ENCODE results near the gene SALL3.
"Not testable (repeated sequence)": the region's sequence is repeated elsewhere in the genome, so short reads cannot be mapped to it uniquely, and the experiment has no call there.

SALL3 gene

GRCh38 chr18:78939734-78940494, 39.7 kb upstream of the SALL3 start:
- Histone ChIP-seq H2AFZ (ENCODE audit: low read depth, low read length) (no peak overlapping the region), H3K36me3 (ENCODE audit: control insufficient read depth in 1 of 2, insufficient read depth in 2 of 2, low read depth in 1 of 2, low read length in 2 of 2) (no peaks in the 10 kb centered on the region), H3K4ac (ENCODE audit: low read depth in 1 of 2, low read length in 2 of 2) (no peak overlapping the region), H2BK12ac (ENCODE audit: low read length in 2 of 2) (no peak overlapping the region), H3K9me3 (ENCODE audit: control insufficient read depth, low read length) (peaks cover 7% of the 10 kb centered on the region), H2BK120ac (ENCODE audit: low read depth, low read length) (no peak overlapping the region), H3K4me2 (ENCODE audit: low read length, poor library complexity, severe bottlenecking) (no peak overlapping the region), H2BK5ac (ENCODE audit: low read depth, low read length, poor library complexity, severe bottlenecking) (no peak overlapping the region), H3K18ac (ENCODE audit: low read depth in 1 of 2, low read length in 2 of 2) (no peak overlapping the region), H4K8ac (ENCODE audit: low read length) (no peak overlapping the region), H4K91ac (ENCODE audit: low read length) (no peak overlapping the region), H3K4me3 (ENCODE audit: insufficient read depth in 1 of 2, low read depth in 1 of 2, low read length in 2 of 2) (no peak overlapping the region), H3K27me3 (ENCODE audit: control insufficient read depth in 1 of 2, insufficient read depth in 1 of 2, low read length in 2 of 2) (no peaks in the 10 kb centered on the region), H3K9ac (ENCODE audit: low read length) (no peak overlapping the region), H2AK5ac (ENCODE audit: low read length, severe bottlenecking) (no peak overlapping the region), H3K27ac (ENCODE audit: low read length, poor library complexity, severe bottlenecking) (no peak overlapping the region), H3K4me1 (ENCODE audit: control insufficient read depth, insufficient read depth, low read depth, low read length) (no peaks in the 10 kb centered on the region), H3K23ac (ENCODE audit: low read length in 2 of 2) (no peak overlapping the region), H2BK15ac (ENCODE audit: low read depth, poor library complexity, severe bottlenecking) (no peak overlapping the region), H3K14ac (ENCODE audit: low read length in 2 of 2) (no peak overlapping the region), H3K79me1 (replicated peaks; ENCODE audit: low read length, poor library complexity, severe bottlenecking) (no peaks in the 10 kb centered on the region)
- no peak for DNase-seq
- 81% methylated on average over 23 of the region's 23 CpGs for WGBS

- H2AFZ ChIP-seq (ENCODE audit: low read depth, low read length); DNase-seq; H3K9ac ChIP-seq (ENCODE audit: low read length); H3K4me2 ChIP-seq (ENCODE audit: low read length, poor library complexity, severe bottlenecking); H2BK120ac ChIP-seq (ENCODE audit: low read depth, low read length); H3K36me3 ChIP-seq (ENCODE audit: control insufficient read depth in 1 of 2, insufficient read depth in 2 of 2, low read depth in 1 of 2, low read length in 2 of 2); H3K4me1 ChIP-seq (ENCODE audit: control insufficient read depth, insufficient read depth, low read depth, low read length); H2BK12ac ChIP-seq (ENCODE audit: low read length in 2 of 2); H3K79me1 ChIP-seq (replicated peaks; ENCODE audit: low read length, poor library complexity, severe bottlenecking); H2BK15ac ChIP-seq (ENCODE audit: low read depth, poor library complexity, severe bottlenecking); H3K23ac ChIP-seq (ENCODE audit: low read length in 2 of 2); H3K9me3 ChIP-seq (ENCODE audit: control insufficient read depth, low read length); H4K8ac ChIP-seq (ENCODE audit: low read length); H3K27me3 ChIP-seq (ENCODE audit: control insufficient read depth in 1 of 2, insufficient read depth in 1 of 2, low read length in 2 of 2); H3K4ac ChIP-seq (ENCODE audit: low read depth in 1 of 2, low read length in 2 of 2); H3K4me3 ChIP-seq (ENCODE audit: insufficient read depth in 1 of 2, low read depth in 1 of 2, low read length in 2 of 2); H4K91ac ChIP-seq (ENCODE audit: low read length); H2BK5ac ChIP-seq (ENCODE audit: low read depth, low read length, poor library complexity, severe bottlenecking); H3K27ac ChIP-seq (ENCODE audit: low read length, poor library complexity, severe bottlenecking); H3K14ac ChIP-seq (ENCODE audit: low read length in 2 of 2); H2AK5ac ChIP-seq (ENCODE audit: low read length, severe bottlenecking); H3K18ac ChIP-seq (ENCODE audit: low read depth in 1 of 2, low read length in 2 of 2): not testable (repeated sequence)
- 84% methylated on average over 17 of the region's 17 CpGs for WGBS
Observed at GRCh38 chr18:78942236-78942635, 37.4 kb upstream of the SALL3 start.

- H3K27ac ChIP-seq (ENCODE audit: low read length, poor library complexity, severe bottlenecking), result no peak overlapping the region
- H3K36me3 ChIP-seq (ENCODE audit: control insufficient read depth in 1 of 2, insufficient read depth in 2 of 2, low read depth in 1 of 2, low read length in 2 of 2), result no peaks in the 10 kb centered on the region
- no peak overlapping the region for H3K4me3 ChIP-seq (ENCODE audit: insufficient read depth in 1 of 2, low read depth in 1 of 2, low read length in 2 of 2)
- peaks cover 7% of the 10 kb centered on the region for H3K9me3 ChIP-seq (ENCODE audit: control insufficient read depth, low read length)
- H2BK15ac ChIP-seq (ENCODE audit: low read depth, poor library complexity, severe bottlenecking), result no peak overlapping the region
- H2AFZ ChIP-seq (ENCODE audit: low read depth, low read length), result no peak overlapping the region
- WGBS, result 94% methylated on average over 6 of the region's 9 CpGs
- H3K4ac ChIP-seq (ENCODE audit: low read depth in 1 of 2, low read length in 2 of 2), result no peak overlapping the region
- no peak overlapping the region for H3K14ac ChIP-seq (ENCODE audit: low read length in 2 of 2)
- H4K8ac ChIP-seq (ENCODE audit: low read length), result no peak overlapping the region
- H3K4me1 ChIP-seq (ENCODE audit: control insufficient read depth, insufficient read depth, low read depth, low read length), result no peaks in the 10 kb centered on the region
- H3K27me3 ChIP-seq (ENCODE audit: control insufficient read depth in 1 of 2, insufficient read depth in 1 of 2, low read length in 2 of 2), result no peaks in the 10 kb centered on the region
- no peak overlapping the region for H3K23ac ChIP-seq (ENCODE audit: low read length in 2 of 2)
- no peak overlapping the region for H2BK120ac ChIP-seq (ENCODE audit: low read depth, low read length)
- no peak overlapping the region for H2BK5ac ChIP-seq (ENCODE audit: low read depth, low read length, poor library complexity, severe bottlenecking)
- H2BK12ac ChIP-seq (ENCODE audit: low read length in 2 of 2), result no peak overlapping the region
- H2AK5ac ChIP-seq (ENCODE audit: low read length, severe bottlenecking), result no peak overlapping the region
- H3K79me1 ChIP-seq (replicated peaks; ENCODE audit: low read length, poor library complexity, severe bottlenecking), result no peaks in the 10 kb centered on the region
- no peak for DNase-seq
- H3K9ac ChIP-seq (ENCODE audit: low read length), result no peak overlapping the region
- H3K4me2 ChIP-seq (ENCODE audit: low read length, poor library complexity, severe bottlenecking), result no peak overlapping the region
- no peak overlapping the region for H4K91ac ChIP-seq (ENCODE audit: low read length)
- no peak overlapping the region for H3K18ac ChIP-seq (ENCODE audit: low read depth in 1 of 2, low read length in 2 of 2)
Observed at GRCh38 chr18:78945628-78946027, 34.0 kb upstream of the SALL3 start.

- Histone ChIP-seq H3K9me3 (ENCODE audit: control insufficient read depth, low read length) (peaks cover 10% of the 10 kb centered on the region), H3K27ac (ENCODE audit: low read length, poor library complexity, severe bottlenecking) (no peak overlapping the region), H2BK5ac (ENCODE audit: low read depth, low read length, poor library complexity, severe bottlenecking) (no peak overlapping the region), H3K27me3 (ENCODE audit: control insufficient read depth in 1 of 2, insufficient read depth in 1 of 2, low read length in 2 of 2) (no peaks in the 10 kb centered on the region), H3K4ac (ENCODE audit: low read depth in 1 of 2, low read length in 2 of 2) (no peak overlapping the region), H3K9ac (ENCODE audit: low read length) (no peak overlapping the region), H3K36me3 (ENCODE audit: control insufficient read depth in 1 of 2, insufficient read depth in 2 of 2, low read depth in 1 of 2, low read length in 2 of 2) (no peaks in the 10 kb centered on the region), H2AK5ac (ENCODE audit: low read length, severe bottlenecking) (no peak overlapping the region), H3K14ac (ENCODE audit: low read length in 2 of 2) (no peak overlapping the region), H2BK120ac (ENCODE audit: low read depth, low read length) (no peak overlapping the region), H3K79me1 (replicated peaks; ENCODE audit: low read length, poor library complexity, severe bottlenecking) (no peaks in the 10 kb centered on the region), H4K8ac (ENCODE audit: low read length) (no peak overlapping the region), H2BK12ac (ENCODE audit: low read length in 2 of 2) (no peak overlapping the region), H3K18ac (ENCODE audit: low read depth in 1 of 2, low read length in 2 of 2) (no peak overlapping the region), H3K4me3 (ENCODE audit: insufficient read depth in 1 of 2, low read depth in 1 of 2, low read length in 2 of 2) (no peak overlapping the region), H4K91ac (ENCODE audit: low read length) (no peak overlapping the region), H2AFZ (ENCODE audit: low read depth, low read length) (no peak overlapping the region), H3K4me2 (ENCODE audit: low read length, poor library complexity, severe bottlenecking) (no peak overlapping the region), H3K4me1 (ENCODE audit: control insufficient read depth, insufficient read depth, low read depth, low read length) (no peaks in the 10 kb centered on the region), H3K23ac (ENCODE audit: low read length in 2 of 2) (no peak overlapping the region), H2BK15ac (ENCODE audit: low read depth, poor library complexity, severe bottlenecking) (no peak overlapping the region)
- no peak for DNase-seq
- WGBS, result 90% methylated on average over 14 of the region's 15 CpGs
Observed at GRCh38 chr18:78947291-78947690, 32.3 kb upstream of the SALL3 start.

Data from mesenchymal stem cell (in vitro differentiated cells and primary cell).